Astrocyte (in vitro differentiated cells and primary cell): ENCODE data around the gene ATF7.

Experiments
- CTCF ChIP-seq: IDR thresholded peaks from 2 replicates; pipeline ENCODE4 v1.5.1; 2011; ENCODE audit warnings: low read depth, mild to moderate bottlenecking, inconsistent platforms, low read length, moderate library complexity; ENCODE audit not compliant: insufficient read depth
- EZH2 ChIP-seq: IDR thresholded peaks from 2 replicates; pipeline ENCODE4 v1.6.1; 2012; ENCODE audit warnings: mild to moderate bottlenecking, low read length, inconsistent platforms; ENCODE audit not compliant: insufficient read depth

DNA sequence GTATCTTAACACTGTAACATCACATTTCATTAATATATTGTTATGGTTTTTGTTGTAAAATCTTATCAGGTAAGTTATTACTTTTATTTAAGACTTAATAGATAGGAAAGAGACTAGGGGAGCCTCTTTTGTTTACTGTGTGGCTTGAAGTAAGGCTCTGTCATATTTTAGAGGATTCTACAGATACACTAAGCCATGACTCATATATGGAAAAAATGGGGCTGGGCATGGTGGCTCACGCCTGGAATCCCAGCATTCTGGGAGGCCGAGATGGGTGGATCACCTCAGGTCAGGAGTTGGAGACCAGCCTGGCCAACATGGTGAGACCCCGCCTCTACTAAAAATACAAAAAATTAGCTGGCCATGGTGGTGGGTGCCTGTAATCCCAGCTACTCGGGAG, 95.3 kb downstream of the ATF7 start:
- TF ChIP-seq CTCF (no peak), EZH2 (no peak)
